Posterior cingulate gyrus (tissue), 11 donors: Measurements from ENCODE around the gene PRCC.
"Not testable (repeated sequence)": the region's sequence is repeated elsewhere in the genome, so short reads cannot be mapped to it uniquely, and the experiment has no call there.

Experiments used
- DNase-seq, 10 donors: peaks; one replicate each; pipeline versions ENCODE4 v3.0.0 to v3.0.0-alpha.2; 2020 to 2021; ENCODE audit warnings: mixed read lengths in 3 of 10
- intact Hi-C: fragments of 100-400 bp; cut with DNase I; formaldehyde crosslinking; loops from one replicate; pipeline ENCODE4 v1.15.1; 2023

PRCC gene

DNA sequence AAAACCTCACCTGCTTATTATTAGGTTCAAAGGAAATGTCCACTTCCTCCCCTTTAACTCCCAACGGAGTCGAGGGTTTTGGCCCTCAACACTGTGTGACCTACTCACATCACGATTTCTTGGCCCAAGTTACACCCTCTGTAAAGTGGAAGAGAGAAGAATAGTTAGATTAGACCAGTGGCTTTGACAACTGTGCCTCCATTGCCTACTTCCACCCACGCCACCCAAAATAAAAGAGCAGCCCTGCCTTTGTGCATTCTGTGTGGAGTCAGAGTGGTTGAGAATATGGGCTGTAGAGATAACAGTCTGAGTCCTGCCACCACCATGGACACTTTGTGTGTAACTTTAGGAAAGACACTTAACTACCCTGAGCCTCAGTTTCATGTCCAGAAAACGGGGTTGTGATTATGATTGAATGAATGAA lies 11.8 kb upstream of the PRCC start:
- intact Hi-C loops, result loop anchor here (10.0 kb wide), 1 partner anchor 289 kb away; the partner anchor contains the start of gene ARHGEF11
- no peak for DNase-seq

- no peak for DNase-seq
- intact Hi-C loops, result loop anchor here (10.0 kb wide), 1 partner anchor 288 kb away; the partner anchor contains the start of gene ARHGEF11
Measured at GRCh38 chr1:156756355-156756754, 11.0 kb upstream of the PRCC start.

DNA sequence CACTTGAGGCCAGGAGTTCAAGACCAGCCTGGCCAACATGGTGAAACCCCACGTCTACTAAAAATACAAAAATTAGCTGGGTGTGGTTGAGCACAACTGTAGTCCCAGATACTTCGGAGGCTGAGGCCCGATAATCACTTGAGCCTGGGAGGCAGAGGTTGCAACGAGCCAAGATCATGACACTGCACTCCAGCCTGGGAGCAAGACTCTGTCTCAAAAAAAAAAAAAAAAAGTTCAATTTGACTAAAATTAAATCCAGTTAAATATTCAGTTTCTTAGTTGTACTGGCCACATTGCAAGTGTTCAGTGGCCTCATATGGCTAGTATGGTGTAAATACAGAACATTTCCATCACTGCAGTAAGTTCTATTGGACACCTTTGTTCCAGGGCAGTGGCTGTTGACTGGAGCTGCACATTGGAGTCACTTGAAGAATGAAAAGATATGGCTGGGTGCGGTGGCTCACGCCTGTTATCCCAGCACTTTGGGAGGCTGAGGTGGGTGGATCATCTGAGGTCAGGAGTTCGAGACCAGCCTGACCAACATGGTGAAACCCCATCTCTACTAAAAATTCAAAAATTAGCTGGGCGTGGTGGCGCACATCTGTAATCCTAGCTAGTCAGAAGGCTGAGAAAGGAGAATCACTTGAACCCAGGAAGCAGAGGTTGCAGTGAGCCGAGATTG lies 9.6 kb upstream of the PRCC start:
- peak in 1 of 10 donors; percentile 7 for DNase-seq

GRCh38 chr1:156760092-156760795 lies 7.1 kb upstream of the PRCC start:
- intact Hi-C loops, result no loop called here
- DNase-seq, result peak in 1 of 10 donors; percentile 39

More for the DNA sequence above, 9.6 kb upstream of the PRCC start:
- intact Hi-C loops, result loop anchor here (10.0 kb wide), 1 partner anchor 287 kb away; the partner anchor contains the start of gene ARHGEF11

DNA sequence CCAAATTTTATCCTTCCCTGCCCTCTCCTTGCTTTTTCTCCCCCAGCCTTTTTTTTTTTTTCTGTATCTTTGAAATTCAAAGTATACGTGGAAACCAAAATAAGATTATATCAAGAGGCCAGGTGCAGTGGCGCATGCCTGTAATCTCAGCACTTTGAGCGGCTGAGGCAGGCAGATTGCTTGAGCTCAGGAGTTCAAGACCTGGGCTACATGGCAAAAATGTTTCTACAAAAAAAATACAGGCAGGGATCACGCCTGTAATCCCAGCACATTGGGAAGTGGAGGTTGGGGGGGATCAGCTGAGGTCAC lies 6.6 kb upstream of the PRCC start:
- intact Hi-C loops, result no loop called here

GRCh38 chr1:156765136-156765535 lies 2.2 kb upstream of the PRCC start:
- peak in 2 of 10 donors; percentile 33 to 41 for DNase-seq
- intact Hi-C loops, result not testable (repeated sequence)

More for the DNA sequence above, 6.6 kb upstream of the PRCC start:
- DNase-seq, result peak in 1 of 10 donors; percentile 28

- intact Hi-C loops, result no loop called here
- DNase-seq, result no peak
Measured at GRCh38 chr1:156765666-156766065, 1.7 kb upstream of the PRCC start.

DNA sequence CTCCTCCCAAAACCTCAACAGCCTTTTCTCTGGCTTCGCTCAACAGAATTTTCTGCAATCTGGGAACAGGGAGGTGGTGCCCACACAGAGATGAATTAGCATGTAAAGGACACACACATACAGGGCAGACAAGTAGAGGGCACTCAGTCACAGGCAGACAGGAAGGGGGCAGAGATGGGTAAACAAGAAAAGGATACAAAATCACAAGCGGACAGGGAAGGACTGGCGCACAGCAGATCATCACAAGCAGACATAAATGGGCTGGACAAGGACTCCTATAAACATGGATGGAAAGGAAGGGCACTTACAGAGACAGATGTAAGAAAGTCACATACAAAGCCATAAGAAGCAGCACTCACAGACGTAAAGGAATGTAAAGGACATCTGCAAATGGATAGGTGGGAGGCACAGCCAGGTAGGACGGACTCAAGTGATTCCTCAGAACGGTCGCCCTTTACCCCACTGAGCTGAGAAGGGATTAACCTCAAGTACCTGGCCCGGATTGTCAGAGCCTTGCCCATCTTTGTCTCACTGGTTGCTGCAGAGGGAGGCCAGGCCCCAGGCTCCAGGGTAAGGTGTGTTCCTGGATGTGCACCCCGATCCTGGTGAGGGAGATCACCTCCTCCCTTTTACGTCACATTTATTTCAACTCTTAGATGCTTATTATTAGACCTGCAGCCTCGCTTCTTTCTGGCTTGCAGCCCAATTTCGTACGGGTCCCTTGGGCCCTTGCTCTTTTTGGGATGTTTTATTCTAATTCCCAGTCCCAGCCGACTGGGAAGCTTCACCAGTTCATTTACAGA lies 836 bp upstream of the PRCC start:
- intact Hi-C loops, result loop anchor here (1.0 kb wide), 2 partner anchors 15 to 25 kb away; partner anchors contain the start of genes HDGF and MRPL24
- DNase-seq, result peak in 3 of 10 donors; percentile 30 to 87 (median 49)

DNA sequence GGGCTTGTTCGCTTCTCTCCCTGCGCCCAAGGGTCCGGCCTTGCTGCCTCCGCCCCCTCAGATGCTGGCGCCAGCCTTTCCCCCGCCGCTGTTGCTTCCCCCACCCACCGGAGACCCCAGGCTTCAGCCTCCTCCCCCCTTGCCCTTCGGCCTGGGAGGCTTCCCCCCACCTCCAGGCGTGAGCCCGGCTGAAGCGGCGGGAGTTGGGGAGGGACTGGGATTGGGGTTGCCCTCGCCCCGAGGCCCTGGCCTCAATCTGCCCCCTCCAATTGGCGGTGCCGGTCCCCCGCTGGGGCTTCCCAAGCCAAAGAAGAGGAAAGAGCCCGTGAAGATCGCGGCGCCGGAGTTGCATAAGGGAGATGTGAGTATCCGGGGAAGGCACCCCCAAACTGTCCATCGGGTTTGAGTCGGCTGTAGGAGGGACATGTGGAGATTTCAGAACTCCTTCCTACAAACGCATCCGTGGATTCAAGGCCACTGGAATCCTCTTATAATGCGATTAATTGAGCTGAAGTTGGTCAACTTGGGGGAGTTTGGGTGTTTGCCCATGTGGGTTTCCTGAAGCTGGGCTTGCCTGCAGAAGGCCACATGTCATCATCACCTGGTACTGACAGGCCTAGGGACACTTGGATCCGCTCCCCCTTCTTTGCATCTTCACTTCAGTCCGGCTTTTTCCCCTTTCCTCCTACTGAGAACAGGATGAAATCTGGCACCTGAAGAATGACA lies 707 bp downstream of the PRCC start:
- intact Hi-C loops, result loop anchor here (1.0 kb wide), 2 partner anchors 17 to 27 kb away; partner anchors contain the start of genes HDGF and MRPL24
- peak in 4 of 10 donors; percentile 16 to 87 (median 80) for DNase-seq

DNA sequence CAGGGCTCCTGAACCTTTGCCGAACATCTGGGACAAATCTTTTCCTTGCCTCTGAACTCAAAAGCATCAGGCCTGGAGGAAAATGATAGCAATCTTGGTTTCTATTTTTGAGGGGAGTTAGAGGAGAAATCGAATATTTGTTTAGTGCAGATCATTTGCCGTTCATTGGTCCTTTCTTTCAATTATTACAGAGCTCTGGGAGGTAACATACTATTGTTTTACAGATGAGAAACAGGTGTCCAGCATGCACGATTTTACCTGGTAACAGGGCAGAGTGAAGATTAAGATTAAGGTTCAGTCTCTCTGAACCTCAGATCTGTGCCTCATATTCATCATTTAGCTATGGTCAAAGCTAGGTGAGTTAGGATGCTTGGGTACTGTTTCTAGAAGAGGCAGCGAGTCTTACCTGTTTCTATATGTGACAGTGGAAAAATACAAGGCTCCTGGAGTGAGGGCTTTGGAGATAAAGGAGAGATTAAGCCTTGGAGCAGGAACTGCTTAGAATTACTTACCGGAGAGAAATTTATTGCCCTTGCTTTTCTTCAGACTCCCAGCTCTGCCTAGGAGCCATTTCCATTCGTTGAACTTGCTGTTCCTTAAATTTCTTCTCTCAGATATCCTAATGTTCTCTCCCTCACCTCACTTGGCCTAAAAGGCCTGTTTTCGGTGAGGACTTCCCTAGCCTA lies 1.4 kb downstream of the PRCC start:
- no peak for DNase-seq
- intact Hi-C loops, result no loop called here

DNA sequence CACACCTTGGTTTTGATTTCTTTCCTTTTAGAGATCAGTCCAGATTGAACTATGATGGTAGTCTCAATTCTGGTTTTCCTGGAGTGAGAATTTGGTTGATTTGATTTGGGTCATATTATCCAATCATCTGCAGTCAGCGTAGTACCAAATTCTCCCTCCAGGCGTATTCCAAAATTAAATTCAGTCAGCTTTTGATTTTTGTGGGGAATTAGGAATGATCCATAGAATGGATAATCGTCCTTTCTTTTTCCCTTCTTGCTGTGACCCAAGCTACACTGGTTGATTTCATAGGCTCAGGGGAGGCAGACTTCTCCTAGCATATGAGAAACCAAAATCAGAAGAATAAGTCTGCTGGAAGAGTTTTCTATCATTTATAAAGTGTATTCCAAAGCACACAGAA lies 4.9 kb downstream of the PRCC start:
- intact Hi-C loops, result no loop called here
- no peak for DNase-seq

DNA sequence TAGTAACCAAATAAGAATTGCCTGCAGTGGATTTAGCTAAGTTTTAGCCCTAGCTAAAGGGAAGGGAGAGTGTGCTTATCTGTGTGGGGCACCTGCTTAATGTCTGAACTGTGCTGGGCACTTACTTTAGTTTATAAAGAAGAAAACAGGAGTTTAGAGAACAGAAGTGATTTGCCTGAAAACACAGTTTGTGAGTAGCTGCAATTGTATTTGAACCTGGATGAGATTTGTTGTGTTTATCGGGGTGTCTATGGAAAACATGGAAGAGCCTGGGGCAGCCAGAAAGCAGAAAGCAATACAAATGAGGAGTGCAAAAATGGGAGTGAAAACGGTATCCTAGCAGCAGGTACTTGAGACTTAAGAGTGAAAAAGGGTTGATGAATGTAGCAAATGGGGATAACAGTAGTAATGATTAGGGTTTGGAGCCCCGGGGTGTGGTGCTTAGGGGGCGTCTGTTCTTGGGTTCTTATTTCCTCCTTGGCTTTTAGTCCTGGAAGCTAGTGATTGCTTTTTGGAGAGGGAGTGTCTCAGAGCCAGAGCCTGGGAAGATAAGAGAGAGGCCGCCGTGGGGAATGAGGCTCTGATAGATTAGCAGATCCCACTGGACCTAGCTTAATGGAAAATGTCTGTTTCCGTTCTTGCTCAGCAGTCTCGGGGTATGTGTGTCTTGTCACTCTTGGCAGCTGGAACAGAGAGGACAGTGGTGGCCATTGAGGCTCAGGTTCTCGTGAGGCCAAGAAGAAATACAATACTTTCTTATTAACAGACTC lies 5.6 kb downstream of the PRCC start:
- no peak for DNase-seq
- intact Hi-C loops, result no loop called here

GRCh38 chr1:156773607-156774006 lies 6.3 kb downstream of the PRCC start:
- no peak for DNase-seq
- intact Hi-C loops, result no loop called here

GRCh38 chr1:156775799-156776198 lies 8.5 kb downstream of the PRCC start:
- no peak for DNase-seq
- intact Hi-C loops, result no loop called here

DNA sequence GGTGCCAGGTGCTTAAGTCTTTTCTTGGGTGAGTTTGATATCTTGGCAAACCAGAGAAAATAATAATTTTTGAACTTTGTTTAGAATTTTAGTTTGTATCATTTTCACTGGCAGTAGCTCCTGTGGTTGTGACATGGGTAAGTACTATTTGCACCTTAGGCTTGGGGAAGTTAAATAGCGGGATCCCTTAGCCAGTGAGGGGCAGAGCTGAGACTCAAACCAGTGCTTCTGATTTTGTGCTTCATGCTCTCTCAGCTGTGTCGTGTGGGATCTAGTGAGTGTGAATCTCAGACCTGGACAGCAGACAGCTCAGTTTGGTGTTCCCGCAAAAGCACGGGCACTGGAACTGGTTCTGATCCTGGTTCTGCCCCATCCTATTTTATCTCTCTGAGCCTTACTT lies 9.6 kb downstream of the PRCC start:
- intact Hi-C loops, result no loop called here
- no peak for DNase-seq

DNA sequence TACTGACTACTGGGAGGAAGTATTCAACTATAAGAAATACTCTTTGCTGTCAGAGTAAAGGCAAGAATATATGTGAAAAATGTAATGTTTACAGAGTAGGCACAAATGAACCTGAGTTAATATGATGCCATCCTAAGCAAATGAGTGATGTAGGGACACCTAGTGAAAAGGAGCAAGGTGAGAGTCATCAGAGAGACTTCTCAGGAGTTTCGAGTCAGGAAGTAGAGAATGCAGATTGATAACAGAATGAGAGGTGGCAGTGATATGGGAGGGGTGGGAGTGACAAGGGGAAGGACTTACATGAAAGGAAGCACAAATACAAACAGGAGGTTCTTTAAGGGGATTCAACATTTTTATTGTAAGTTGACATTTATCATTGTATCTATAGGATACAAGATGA lies 10.2 kb downstream of the PRCC start:
- intact Hi-C loops, result no loop called here
- DNase-seq, result no peak

DNA sequence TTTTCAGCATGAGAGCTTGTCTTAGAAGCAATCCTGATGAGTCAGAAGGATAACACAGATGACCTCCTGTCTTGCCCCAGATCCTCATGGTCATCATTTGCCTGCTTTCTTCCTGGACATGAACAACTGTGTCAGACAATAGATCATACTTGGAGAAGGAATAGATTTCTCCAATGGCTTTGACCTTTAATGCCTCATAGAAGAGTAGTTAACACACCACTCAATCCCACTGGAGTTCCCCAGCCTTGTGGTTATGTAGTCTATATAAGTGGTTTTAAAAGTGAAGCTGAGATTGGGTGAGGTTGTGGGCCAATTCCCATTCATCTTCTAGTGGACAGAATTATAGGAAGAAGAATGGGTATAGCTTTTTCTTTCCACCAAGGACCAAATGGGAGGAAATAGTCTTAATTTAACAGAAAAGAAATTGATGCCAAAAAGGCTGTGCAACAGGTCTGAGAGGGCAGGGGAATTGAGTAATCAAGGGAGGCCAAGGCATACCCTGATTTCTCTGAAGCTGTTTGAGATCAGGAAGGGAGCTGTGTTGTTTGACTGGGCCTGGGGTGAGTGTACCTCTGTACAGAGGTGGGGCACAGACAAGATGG lies 14.4 kb downstream of the PRCC start:
- intact Hi-C loops, result no loop called here
- DNase-seq, result no peak

DNA sequence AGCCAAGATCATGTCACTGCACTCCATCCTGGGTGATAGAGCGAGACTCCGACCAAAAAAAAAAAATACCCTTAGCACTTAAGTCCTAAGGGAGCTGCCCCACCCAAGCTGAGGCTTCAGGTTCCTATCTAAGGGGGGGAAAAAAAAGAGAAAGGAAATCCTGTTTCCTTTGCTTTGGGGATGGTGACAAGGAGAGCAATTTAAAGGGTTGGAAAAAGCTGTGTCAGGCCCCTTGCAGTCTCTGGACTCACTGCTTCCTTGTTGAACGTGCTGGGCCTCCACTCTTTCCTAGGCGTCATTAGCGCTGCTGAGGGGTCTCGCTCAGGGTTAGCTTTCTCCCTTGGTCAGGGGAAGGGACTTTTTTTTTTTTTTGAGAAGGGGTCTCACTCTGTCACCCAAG lies 18.1 kb downstream of the PRCC start:
- intact Hi-C loops, result no loop called here

DNA sequence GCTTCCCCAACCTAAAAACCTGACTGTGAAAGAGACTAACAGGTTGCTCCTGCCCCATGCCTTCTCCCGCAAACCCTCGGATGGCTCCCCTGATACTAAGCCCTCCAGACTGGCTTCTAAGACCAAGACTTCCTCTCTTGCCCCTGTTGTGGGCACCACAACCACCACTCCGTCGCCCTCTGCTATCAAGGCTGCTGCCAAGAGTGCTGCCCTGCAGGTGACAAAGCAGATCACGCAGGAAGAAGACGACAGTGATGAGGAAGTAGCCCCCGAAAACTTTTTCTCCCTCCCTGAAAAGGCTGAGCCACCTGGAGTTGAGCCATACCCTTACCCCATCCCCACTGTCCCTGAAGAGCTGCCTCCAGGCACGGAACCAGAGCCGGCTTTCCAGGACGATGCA lies 19.3 kb downstream of the PRCC start:
- DNase-seq, result peak in 1 of 10 donors; percentile 31
- intact Hi-C loops, result no loop called here

More for the DNA sequence above, 18.1 kb downstream of the PRCC start:
- no peak for DNase-seq
